OCI-LY1 (cell line): Measurements from ENCODE around the gene MAGI2.

Experiments
- H2AFZ ChIP-seq: fragments of 200-600 bp; sonication (generic), shearing (Covaris generic); 2 replicates; pipeline ENCODE4 v1.6.0; 2014; ENCODE audit warnings: antibody characterized with exemption, mild to moderate bottlenecking, low read length
- H3F3A ChIP-seq: fragments of 200-600 bp; sonication (generic), shearing (Covaris generic); 2 replicates; pipeline ENCODE4 v1.6.0; 2014; ENCODE audit warnings: mild to moderate bottlenecking, antibody characterized with exemption, low read length, moderate library complexity; ENCODE audit not compliant: insufficient read depth
- H3K27ac ChIP-seq: fragments of 200-600 bp; sonication (generic); 2 replicates; pipeline ENCODE4 v1.5.1; 2014; ENCODE audit warnings: low read length, mixed run types, mild to moderate bottlenecking, low read depth; ENCODE audit not compliant: poor library complexity, severe bottlenecking
- H3K27me3 ChIP-seq: fragments of 200-600 bp; sonication (generic); 2 replicates; pipeline ENCODE4 v1.6.0; 2014; ENCODE audit warnings: antibody characterized with exemption, mild to moderate bottlenecking, low read length, moderate library complexity; ENCODE audit not compliant: insufficient read depth
- H3K36me3 ChIP-seq: fragments of 200-600 bp; sonication (generic); 2 replicates; pipeline ENCODE4 v1.6.1; 2014; ENCODE audit warnings: mild to moderate bottlenecking, antibody characterized with exemption, low read length, moderate library complexity, mixed read lengths; ENCODE audit not compliant: insufficient read depth
- H3K4me1 ChIP-seq: fragments of 200-600 bp; sonication (generic); 2 replicates; pipeline ENCODE4 v1.5.1; 2014; ENCODE audit warnings: mild to moderate bottlenecking, low read length, moderate library complexity; ENCODE audit not compliant: insufficient read depth, severe bottlenecking
- H3K4me2 ChIP-seq: fragments of 200-600 bp; sonication (generic), shearing (Covaris generic); 2 replicates; pipeline ENCODE4 v1.6.1; 2014; ENCODE audit warnings: low read length
- H3K4me3 ChIP-seq: fragments of 200-600 bp; sonication (generic); 2 replicates; pipeline ENCODE4 v1.5.1; 2014; ENCODE audit warnings: low read length, low read depth, mild to moderate bottlenecking, mixed read lengths; ENCODE audit not compliant: poor library complexity, severe bottlenecking
- H3K79me2 ChIP-seq: fragments of 200-600 bp; shearing (Covaris generic); 2 replicates; pipeline ENCODE4 v1.6.1; 2016; ENCODE audit warnings: mixed run types, low read length, mixed read lengths; ENCODE audit not compliant: insufficient read depth
- H3K9ac ChIP-seq: fragments of 200-600 bp; sonication (generic), shearing (Covaris generic); 2 replicates; pipeline ENCODE4 v1.6.1; 2014; ENCODE audit warnings: mild to moderate bottlenecking, low read length, mixed read lengths
- H3K9me2 ChIP-seq: fragments of 200-600 bp; sonication (generic), shearing (Covaris generic); 2 replicates; pipeline ENCODE4 v1.6.1; 2014; ENCODE audit warnings: low read depth, mild to moderate bottlenecking, low read length, mixed read lengths
- H3K9me3 ChIP-seq: fragments of 200-600 bp; shearing (Covaris generic); 2 replicates; pipeline ENCODE4 v1.6.1; 2014; ENCODE audit warnings: low read length, mixed read lengths
- H4K20me1 ChIP-seq: fragments of 200-600 bp; sonication (generic), shearing (Covaris generic); 2 replicates; pipeline ENCODE4 v1.6.0; 2016; ENCODE audit warnings: mild to moderate bottlenecking, low read length; ENCODE audit not compliant: insufficient read depth
- CTCF ChIP-seq: fragments of 200-600 bp; sonication (generic), shearing (Covaris generic); IDR thresholded peaks from 2 replicates; pipeline ENCODE4 v1.5.1; 2017; ENCODE audit warnings: mild to moderate bottlenecking, antibody characterized with exemption, low read length, moderate library complexity, mixed read lengths
- EZH2 ChIP-seq: fragments of 200-600 bp; sonication (generic), shearing (Covaris generic); IDR thresholded peaks from 2 replicates; pipeline ENCODE4 v1.8.0; 2017; ENCODE audit warnings: borderline replicate concordance, mixed run types, mild to moderate bottlenecking, antibody characterized with exemption, low read length, moderate library complexity, mixed read lengths

The MAGI2 gene

GRCh38 chr7:78450706-78451105 lies 1002.8 kb downstream of the MAGI2 start:
- Histone ChIP-seq H3K79me2 (no peaks in the 10 kb centered on the region), H3K4me1 (no peaks in the 10 kb centered on the region), H4K20me1 (no peaks in the 10 kb centered on the region), H3K4me2 (no peak overlapping the region), H3K27me3 (no peaks in the 10 kb centered on the region), H3K36me3 (no peaks in the 10 kb centered on the region), H3K9ac (no peak overlapping the region), H3K9me3 (no peaks in the 10 kb centered on the region), H3K4me3 (no peak overlapping the region), H3K27ac (no peak overlapping the region), H3F3A (no peaks in the 10 kb centered on the region), H2AFZ (no peak overlapping the region), H3K9me2 (no peaks in the 10 kb centered on the region)
- no peak for TF ChIP-seq EZH2
- no peak for TF ChIP-seq CTCF

DNA sequence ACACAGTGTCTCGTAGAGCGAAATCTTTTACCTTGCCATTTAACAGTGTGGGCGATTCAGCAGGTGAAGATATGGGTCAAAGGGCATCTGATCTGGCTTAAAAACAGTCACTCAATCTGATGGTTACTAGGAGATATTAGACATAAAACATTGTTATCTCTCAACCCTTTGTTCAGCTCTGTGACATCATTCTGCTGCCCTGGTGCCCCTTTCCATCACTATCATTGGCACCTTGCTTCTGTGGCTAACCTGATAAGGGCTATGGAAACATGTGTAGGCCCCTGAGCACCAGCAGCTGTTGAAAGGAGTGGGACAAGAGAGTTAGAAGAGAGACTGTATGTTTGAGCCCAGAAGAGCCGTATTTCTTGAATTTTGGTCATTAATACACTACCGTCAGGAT lies 1004.6 kb downstream of the MAGI2 start:
- no peak overlapping the region for H3K4me2 ChIP-seq
- H2AFZ ChIP-seq: no peak overlapping the region

DNA sequence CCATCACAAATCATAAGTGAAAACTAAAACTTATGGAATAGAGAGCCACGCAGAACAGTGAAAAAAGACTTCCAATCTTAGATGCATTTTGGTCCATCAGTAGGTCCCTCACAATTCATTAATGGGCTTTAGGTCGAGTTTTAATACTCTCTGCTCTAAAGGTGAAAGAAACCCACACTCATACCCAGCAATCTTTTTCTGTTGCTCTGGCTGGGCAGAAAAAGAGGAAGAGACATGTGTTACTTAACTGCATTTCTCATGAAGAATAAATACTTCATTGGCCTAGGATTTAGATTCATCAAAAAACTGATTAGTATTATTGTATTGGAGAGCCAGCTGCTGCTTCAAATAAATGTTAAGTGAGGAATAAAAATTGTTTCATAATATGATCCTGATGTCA lies 1009.2 kb downstream of the MAGI2 start:
- no peaks in the 10 kb centered on the region for H3K27me3 ChIP-seq
- H3K9ac ChIP-seq: no peak overlapping the region
- H3K79me2 ChIP-seq: no peaks in the 10 kb centered on the region
- no peaks in the 10 kb centered on the region for H3K4me1 ChIP-seq
- no peak overlapping the region for H2AFZ ChIP-seq
- H3K9me3 ChIP-seq: no peaks in the 10 kb centered on the region
- no peak overlapping the region for H3K27ac ChIP-seq
- no peaks in the 10 kb centered on the region for H3K36me3 ChIP-seq
- no peaks in the 10 kb centered on the region for H3K9me2 ChIP-seq
- no peak overlapping the region for H3K4me2 ChIP-seq
- no peak overlapping the region for H3K4me3 ChIP-seq
- TF ChIP-seq CTCF (no peak), EZH2 (no peak)
- no peaks in the 10 kb centered on the region for H4K20me1 ChIP-seq
- H3F3A ChIP-seq: no peaks in the 10 kb centered on the region

More for the DNA sequence above, 1004.6 kb downstream of the MAGI2 start:
- H3K27me3 ChIP-seq: no peaks in the 10 kb centered on the region
- H3K27ac ChIP-seq: no peak overlapping the region
- H3K36me3 ChIP-seq: no peaks in the 10 kb centered on the region
- H3K9me2 ChIP-seq: no peaks in the 10 kb centered on the region
- H3K9ac ChIP-seq: no peak overlapping the region
- no peaks in the 10 kb centered on the region for H3K4me1 ChIP-seq
- H3K79me2 ChIP-seq: no peaks in the 10 kb centered on the region
- no peaks in the 10 kb centered on the region for H4K20me1 ChIP-seq
- H3K9me3 ChIP-seq: no peaks in the 10 kb centered on the region
- no peak overlapping the region for H3K4me3 ChIP-seq
- H3F3A ChIP-seq: no peaks in the 10 kb centered on the region
- TF ChIP-seq CTCF (no peak), EZH2 (no peak)
